Osteocyte (in vitro differentiated cells): ENCODE measurements around the gene WDR82. TPM values are rescaled to one million over a fixed set of nuclear protein-coding genes. Genes with fewer than 3 reads are reported as not detected.
A peak's percentile ranks its signal among the peaks of the same experiment; 100 is the strongest.

Experiments used
- DNase-seq: peaks from one replicate; pipeline ENCODE4 v3.0.0; 2021; ENCODE audit warnings: mixed read lengths; ENCODE audit not compliant: unreplicated experiment; ENCODE audit errors: extremely low spot score
- H3K27ac Mint-ChIP-seq: one replicate; pipeline ENCODE4 v1.8.0; 2021; ENCODE audit warnings: mild to moderate bottlenecking, mixed read lengths; ENCODE audit not compliant: unreplicated experiment
- H3K27me3 Mint-ChIP-seq: one replicate; pipeline ENCODE4 v1.8.0; 2021; ENCODE audit warnings: mixed read lengths; ENCODE audit not compliant: unreplicated experiment
- H3K36me3 Mint-ChIP-seq: one replicate; pipeline ENCODE4 v1.8.0; 2021; ENCODE audit warnings: mixed read lengths; ENCODE audit not compliant: unreplicated experiment
- H3K4me1 Mint-ChIP-seq: one replicate; pipeline ENCODE4 v1.8.0; 2021; ENCODE audit warnings: mixed read lengths; ENCODE audit not compliant: unreplicated experiment
- H3K4me3 Mint-ChIP-seq: one replicate; pipeline ENCODE4 v1.8.0; 2021; ENCODE audit warnings: mild to moderate bottlenecking, moderate library complexity, mixed read lengths; ENCODE audit not compliant: unreplicated experiment
- H3K9me3 Mint-ChIP-seq: one replicate; pipeline ENCODE4 v1.8.0; 2021; ENCODE audit warnings: mixed read lengths; ENCODE audit not compliant: unreplicated experiment
- CTCF ChIP-seq: fragments of 200-600 bp; sonication (generic); IDR thresholded peaks from 2 replicates; pipeline ENCODE4 v1.5.0; 2021; ENCODE audit warnings: antibody characterized with exemption, mild to moderate bottlenecking, moderate library complexity
- total RNA-seq: library from RNA; stranded (reverse); gene quantifications from 2 replicates; pipeline ENCODE4 v1.2.1, GENCODE V29; 2021

WDR82 gene
- total RNA-seq, 1 donor from 2014 or later = 76.7 TPM

DNA sequence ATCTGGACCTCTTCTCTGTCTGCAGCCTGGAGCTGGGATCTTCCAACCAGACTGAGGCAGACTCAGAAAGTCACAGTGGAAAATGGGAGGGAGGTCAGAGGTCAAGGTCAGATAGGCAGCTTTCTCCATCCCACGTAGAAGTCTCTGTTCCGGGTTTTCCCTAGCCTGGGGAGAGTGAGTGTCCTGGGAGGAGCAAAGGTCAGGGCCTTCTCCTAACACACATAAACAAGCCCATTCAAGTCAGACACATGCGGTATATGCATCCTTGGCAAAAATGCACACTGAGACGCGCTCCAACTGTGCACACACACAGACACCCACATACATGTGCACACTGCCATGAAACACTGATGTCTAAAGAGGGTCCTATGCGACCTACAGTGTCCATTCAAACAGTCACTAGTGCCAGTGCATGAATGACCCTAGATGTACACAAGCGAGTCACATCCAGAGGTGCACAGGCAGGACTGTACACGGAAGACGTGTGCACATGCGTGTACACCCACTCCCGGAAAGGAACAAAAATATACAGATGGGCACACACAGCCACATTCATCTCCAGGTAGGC, 40.2 kb downstream of the WDR82 start:
- Mint-ChIP-seq H3K4me3 (peak overlapping the region; percentile 91), H3K27me3 (no peaks in the 10 kb centered on the region), H3K9me3 (no peaks in the 10 kb centered on the region), H3K36me3 (peaks cover 2% of the 10 kb centered on the region), H3K4me1 (peaks cover 44% of the 10 kb centered on the region), H3K27ac (peak overlapping the region; percentile 93)
- no peak for TF ChIP-seq CTCF
- no peak for DNase-seq

- H3K4me1 Mint-ChIP-seq = peaks cover 44% of the 10 kb centered on the region
- H3K36me3 Mint-ChIP-seq = peaks cover 2% of the 10 kb centered on the region
- peak overlapping the region; percentile 93 for H3K27ac Mint-ChIP-seq
- no peaks in the 10 kb centered on the region for H3K9me3 Mint-ChIP-seq
- H3K27me3 Mint-ChIP-seq = no peaks in the 10 kb centered on the region
- TF ChIP-seq CTCF = no peak
- H3K4me3 Mint-ChIP-seq = peak overlapping the region; percentile 91
- DNase-seq = no peak
These were observed 40.7 kb downstream of the WDR82 start for GRCh38 chr3:52237657-52238172.

GRCh38 chr3:52237006-52237656, 41.3 kb downstream of the WDR82 start:
- peak overlapping the region; percentile 91 for H3K4me3 Mint-ChIP-seq
- H3K4me1 Mint-ChIP-seq = peaks cover 44% of the 10 kb centered on the region
- no peaks in the 10 kb centered on the region for H3K27me3 Mint-ChIP-seq
- no peaks in the 10 kb centered on the region for H3K9me3 Mint-ChIP-seq
- no peak for TF ChIP-seq CTCF
- peak overlapping the region; percentile 93 for H3K27ac Mint-ChIP-seq
- DNase-seq = no peak
- H3K36me3 Mint-ChIP-seq = peaks cover 3% of the 10 kb centered on the region

DNA sequence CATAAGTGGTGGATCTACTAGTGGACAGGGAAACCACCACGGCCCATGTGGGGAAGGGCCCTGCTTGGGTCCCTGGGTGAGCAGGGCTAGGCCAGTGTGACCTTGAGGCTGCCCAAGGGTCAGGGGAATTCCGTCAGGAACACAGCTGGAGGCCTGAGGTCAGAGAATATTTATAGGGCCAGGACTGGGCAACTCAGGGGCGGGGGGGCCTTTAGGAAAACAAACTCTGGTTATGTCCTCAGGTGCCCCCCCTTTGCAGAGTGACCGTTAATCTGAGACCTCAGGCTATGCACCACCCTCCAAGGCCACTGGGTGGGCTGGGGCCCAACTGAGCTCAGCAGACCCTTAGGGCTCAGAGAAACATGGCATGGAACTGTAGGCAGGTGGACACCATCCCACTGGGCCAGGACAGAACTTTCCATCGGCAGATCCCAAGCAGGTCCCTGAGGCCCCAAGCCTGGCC, 42.0 kb downstream of the WDR82 start:
- Mint-ChIP-seq H3K4me3 (no peak overlapping the region), H3K9me3 (no peaks in the 10 kb centered on the region), H3K27ac (peak overlapping the region; percentile 93), H3K27me3 (no peaks in the 10 kb centered on the region), H3K36me3 (peaks cover 8% of the 10 kb centered on the region), H3K4me1 (peaks cover 44% of the 10 kb centered on the region)
- DNase-seq = no peak
- no peak for TF ChIP-seq CTCF
